Airway epithelial cell (primary cell): ENCODE measurements around the gene COA8. TPM values are rescaled to one million over a fixed set of nuclear protein-coding genes. Genes with fewer than 3 reads are reported as not detected.

Experiments
- total RNA-seq: library from RNA; depleted of rRNA; stranded (reverse); fragments of >200 nt; gene quantifications from 2 replicates; pipeline ENCODE4 v1.2.3, GENCODE V29; 2015

Gene COA8, protein sequence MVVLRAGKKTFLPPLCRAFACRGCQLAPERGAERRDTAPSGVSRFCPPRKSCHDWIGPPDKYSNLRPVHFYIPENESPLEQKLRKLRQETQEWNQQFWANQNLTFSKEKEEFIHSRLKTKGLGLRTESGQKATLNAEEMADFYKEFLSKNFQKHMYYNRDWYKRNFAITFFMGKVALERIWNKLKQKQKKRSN
- total RNA-seq: 24.8 and 26.5 TPM in 2 replicates

GRCh38 chr14:103562429-103563225 is at the start of gene COA8, which contains the start of gene BAG5:
COA8 (plus strand) TSS chr14:103562960; CDS start chr14:103563002, 42 bp downstream.
BAG5 (minus strand) TSS chr14:103562657; CDS start chr14:103561164, 1,493 bp downstream.

DNA sequence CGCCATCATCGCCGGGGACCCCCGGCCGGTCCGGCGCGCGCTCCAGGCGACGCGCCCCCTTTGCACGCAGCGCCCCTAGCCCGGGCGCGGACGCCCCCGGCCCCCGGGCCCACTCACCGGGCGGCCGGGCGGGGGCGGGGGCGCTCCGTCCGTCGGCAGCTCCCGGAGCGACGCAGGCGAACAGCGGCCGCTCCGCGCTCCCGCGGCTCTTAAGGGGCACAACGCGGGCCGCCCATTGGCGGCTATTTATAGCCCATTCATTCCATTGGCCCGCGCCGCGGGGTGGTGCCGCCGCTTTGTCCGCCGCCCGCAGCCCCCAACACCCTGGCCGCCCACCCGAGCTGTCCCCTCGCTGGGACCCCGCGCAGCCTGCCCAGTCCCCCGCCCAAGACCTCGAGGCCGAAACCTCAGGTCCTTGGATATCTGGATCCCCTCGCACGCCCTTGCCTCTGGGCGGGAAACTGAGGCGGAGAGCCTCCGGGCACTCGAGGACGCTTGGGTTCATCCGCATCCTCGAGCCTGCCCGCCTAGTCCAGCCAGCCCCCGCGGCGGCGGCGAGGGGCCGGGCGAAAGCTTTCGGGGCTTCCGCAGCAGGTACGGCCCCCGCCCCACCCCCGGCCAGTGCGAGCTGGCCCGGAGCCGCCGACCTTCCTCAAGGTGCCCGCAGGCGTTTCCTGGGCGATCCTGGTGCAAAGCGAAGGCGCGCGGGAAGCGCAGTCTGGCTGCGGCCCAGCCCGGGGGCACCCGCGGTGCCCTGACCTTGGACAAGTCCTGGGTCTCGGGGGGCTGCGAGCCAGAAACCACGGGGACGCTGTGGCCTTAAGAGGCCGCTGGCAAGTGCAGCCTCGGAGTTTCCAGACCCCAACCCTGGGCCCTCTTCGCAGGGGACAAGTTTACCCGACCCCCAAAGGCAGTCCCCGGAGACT is 39.8 kb upstream of the COA8 start, which contains the start of gene CKB:
CKB (minus strand) TSS at position 182 of the 926 bp plus-strand sequence. CDS start 337 bp downstream, outside the sequence.

GRCh38 chr14:103528587-103529382 is 34.0 kb upstream of the COA8 start, which contains the start of gene TRMT61A:
TRMT61A (plus strand) TSS chr14:103529196; CDS start chr14:103529979, 783 bp downstream.

DNA sequence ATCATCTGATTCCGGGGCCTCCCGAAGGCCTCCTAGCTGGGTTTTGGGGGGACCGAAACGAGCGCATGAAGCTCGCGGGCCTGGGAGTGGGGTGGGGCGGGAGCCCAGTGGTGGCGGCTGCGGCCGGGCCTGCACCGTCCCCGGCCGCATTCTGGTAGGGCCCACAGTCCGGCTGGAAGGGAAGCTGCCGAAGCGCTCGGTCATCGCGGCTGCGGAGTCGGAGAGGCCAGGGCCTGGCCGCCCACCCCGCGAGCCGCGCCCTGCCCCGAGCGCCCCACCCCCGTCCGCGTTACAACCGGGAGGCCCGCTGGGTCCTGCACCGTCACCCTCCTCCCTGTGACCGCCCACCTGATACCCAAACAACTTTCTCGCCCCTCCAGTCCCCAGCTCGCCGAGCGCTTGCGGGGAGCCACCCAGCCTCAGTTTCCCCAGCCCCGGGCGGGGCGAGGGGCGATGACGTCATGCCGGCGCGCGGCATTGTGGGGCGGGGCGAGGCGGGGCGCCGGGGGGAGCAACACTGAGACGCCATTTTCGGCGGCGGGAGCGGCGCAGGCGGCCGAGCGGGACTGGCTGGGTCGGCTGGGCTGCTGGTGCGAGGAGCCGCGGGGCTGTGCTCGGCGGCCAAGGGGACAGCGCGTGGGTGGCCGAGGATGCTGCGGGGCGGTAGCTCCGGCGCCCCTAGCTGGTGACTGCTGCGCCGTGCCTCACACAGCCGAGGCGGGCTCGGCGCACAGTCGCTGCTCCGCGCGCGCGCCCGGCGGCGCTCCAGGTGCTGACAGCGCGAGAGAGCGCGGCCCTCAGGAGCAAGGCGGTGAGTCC is 66.1 kb downstream of the COA8 start, which contains the start of gene KLC1:
KLC1 (plus strand) TSS at position 528 of the 819 bp plus-strand sequence. CDS start 25,354 bp downstream, outside the sequence.

Other genes starting within 250 kb of the COA8 start
- gene EIF5, start 228.7 kb upstream of the COA8 start, total RNA-seq: 117 and 136 TPM in 2 replicates
- gene MARK3, start 177.5 kb upstream of the COA8 start, total RNA-seq: 61.0 and 62.8 TPM in 2 replicates
- gene CKB, start 40.1 kb upstream of the COA8 start, total RNA-seq: 220 and 267 TPM in 2 replicates
- gene TRMT61A, start 33.8 kb upstream of the COA8 start, total RNA-seq: 11.8 and 13.8 TPM in 2 replicates
- 26.1 and 26.6 TPM in 2 replicates for gene BAG5, start 303 bp upstream of the COA8 start, total RNA-seq
- gene KLC1, start 66.3 kb downstream of the COA8 start, total RNA-seq: 157 TPM in 2 replicates
- gene XRCC3, start 152.5 kb downstream of the COA8 start, total RNA-seq: 34.8 and 38.9 TPM in 2 replicates
- gene ZFYVE21, start 152.8 kb downstream of the COA8 start, total RNA-seq: 85.5 and 90.7 TPM in 2 replicates